Measurements from ENCODE around the gene SSTR3.
A peak's percentile ranks its signal among the peaks of the same experiment; 100 is the strongest.

Gene SSTR3

DNA sequence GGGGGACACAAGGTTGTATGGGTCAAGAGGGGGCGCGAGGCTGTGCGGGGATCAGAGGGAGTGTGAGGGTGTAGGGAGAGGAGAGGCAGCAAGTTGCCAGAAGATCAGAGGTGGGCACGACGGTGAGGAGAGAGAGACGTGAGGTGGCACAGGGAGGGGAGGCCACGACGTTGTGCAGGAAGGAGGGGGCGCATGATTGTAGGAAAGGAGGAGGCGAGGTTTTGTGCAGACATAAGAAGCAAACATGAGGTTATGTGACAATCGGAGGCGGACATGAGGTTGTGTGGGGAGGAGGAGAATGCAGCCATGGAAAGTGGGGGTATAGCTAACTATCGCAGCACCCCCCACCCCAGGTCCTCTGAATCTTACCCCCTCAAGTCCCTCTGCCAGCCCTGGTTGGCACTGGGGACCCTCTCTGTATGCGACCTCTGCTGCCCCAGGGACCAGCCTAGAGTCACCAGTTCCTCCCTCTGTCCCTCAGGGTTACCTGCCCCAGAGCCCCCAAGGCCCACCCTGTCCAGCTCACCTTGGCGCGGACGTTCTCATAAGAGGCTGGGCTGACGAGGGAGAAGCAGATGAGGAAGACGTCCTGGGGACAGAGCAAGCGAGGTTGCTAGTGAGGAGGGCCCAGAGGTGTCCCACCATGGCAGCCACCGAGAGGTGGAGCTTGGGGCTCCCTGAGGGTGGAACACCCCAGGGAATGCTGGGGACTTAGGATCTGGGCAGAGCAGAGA is 19.3 kb upstream of the SSTR3 start:
- no peak overlapping the region for H2AFZ ChIP-seq (ENCODE audit: low read depth, low read length)
- TF ChIP-seq, protein P1, sequence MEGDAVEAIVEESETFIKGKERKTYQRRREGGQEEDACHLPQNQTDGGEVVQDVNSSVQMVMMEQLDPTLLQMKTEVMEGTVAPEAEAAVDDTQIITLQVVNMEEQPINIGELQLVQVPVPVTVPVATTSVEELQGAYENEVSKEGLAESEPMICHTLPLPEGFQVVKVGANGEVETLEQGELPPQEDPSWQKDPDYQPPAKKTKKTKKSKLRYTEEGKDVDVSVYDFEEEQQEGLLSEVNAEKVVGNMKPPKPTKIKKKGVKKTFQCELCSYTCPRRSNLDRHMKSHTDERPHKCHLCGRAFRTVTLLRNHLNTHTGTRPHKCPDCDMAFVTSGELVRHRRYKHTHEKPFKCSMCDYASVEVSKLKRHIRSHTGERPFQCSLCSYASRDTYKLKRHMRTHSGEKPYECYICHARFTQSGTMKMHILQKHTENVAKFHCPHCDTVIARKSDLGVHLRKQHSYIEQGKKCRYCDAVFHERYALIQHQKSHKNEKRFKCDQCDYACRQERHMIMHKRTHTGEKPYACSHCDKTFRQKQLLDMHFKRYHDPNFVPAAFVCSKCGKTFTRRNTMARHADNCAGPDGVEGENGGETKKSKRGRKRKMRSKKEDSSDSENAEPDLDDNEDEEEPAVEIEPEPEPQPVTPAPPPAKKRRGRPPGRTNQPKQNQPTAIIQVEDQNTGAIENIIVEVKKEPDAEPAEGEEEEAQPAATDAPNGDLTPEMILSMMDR (IDR thresholded peaks at IDR 0.05; ENCODE audit: low read depth, low read length) = no peak
- no peak for TF ChIP-seq EZH2phosphoT487 (IDR thresholded peaks at IDR 0.05; ENCODE audit: low read depth)
- H3K4me2 ChIP-seq (ENCODE audit: low read length) = peak overlapping the region; percentile 51
- peak overlapping the region; percentile 27; the same call in 1 of the 2 replicates for H3K4me3 ChIP-seq (ENCODE audit: low read length)
- H3K27ac ChIP-seq (ENCODE audit: low read length) = peak overlapping the region; percentile 94
- H3K27me3 ChIP-seq (ENCODE audit: low read depth, low read length) = no peaks in the 10 kb centered on the region
- peaks cover 54% of the 10 kb centered on the region for H4K20me1 ChIP-seq (ENCODE audit: insufficient read depth, low read length)
- H3K4me1 ChIP-seq (ENCODE audit: low read length) = peaks cover 88% of the 10 kb centered on the region
- peaks cover 78% of the 10 kb centered on the region for H3K79me2 ChIP-seq (ENCODE audit: low read length)
- H3K9me3 ChIP-seq (ENCODE audit: insufficient read depth, low read length) = no peaks in the 10 kb centered on the region
- peaks cover 78% of the 10 kb centered on the region for H3K36me3 ChIP-seq (replicated peaks; ENCODE audit: low read depth, low read length)
- peak overlapping the region; percentile 63 for H3K9ac ChIP-seq (ENCODE audit: low read length)

DNA sequence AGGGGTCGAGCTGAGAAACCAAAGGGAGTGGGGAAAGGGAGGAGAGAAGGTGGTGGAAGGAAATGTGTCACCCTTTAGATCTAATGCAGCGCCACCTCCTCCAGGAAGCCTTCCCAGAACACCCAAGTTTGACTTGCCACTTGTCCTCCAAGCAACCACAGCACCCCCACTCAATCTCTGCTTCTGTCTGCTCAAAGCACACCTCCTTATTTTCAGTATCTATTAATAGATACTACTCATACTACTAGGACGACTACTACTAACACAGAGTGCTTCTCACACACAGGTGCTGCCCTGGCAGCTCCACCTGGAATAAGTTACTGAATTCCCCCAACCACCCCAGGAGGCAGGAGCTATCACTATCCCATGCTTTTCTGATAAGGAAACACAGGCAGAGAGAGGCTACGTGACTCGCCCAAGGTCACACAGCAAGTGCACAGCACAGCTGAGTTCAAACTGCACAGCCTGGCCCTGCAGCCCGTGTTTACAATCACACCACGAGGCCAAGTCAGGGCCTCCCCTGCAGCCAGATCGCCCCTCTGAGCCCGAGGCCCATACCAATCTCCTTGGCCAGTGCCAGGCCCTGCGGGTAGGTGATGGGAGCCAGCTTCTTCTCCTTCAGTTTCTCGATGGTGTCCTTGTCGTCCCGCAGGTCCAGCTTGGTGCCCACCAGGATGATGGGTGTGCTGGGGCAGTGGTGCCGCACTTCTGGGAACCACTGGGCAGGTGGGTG is 18.6 kb upstream of the SSTR3 start:
- peak overlapping the region; percentile 27; the same call in 1 of the 2 replicates for H3K4me3 ChIP-seq (ENCODE audit: low read length)
- no peak for TF ChIP-seq EZH2phosphoT487 (IDR thresholded peaks at IDR 0.05; ENCODE audit: low read depth)
- TF ChIP-seq, protein P1 (IDR thresholded peaks at IDR 0.05; ENCODE audit: low read depth, low read length) = peak; percentile 8; the same call in 1 of the 2 replicates
- H3K27ac ChIP-seq (ENCODE audit: low read length) = peak overlapping the region; percentile 94
- H3K4me1 ChIP-seq (ENCODE audit: low read length) = peaks cover 88% of the 10 kb centered on the region
- peak overlapping the region; percentile 63 for H3K9ac ChIP-seq (ENCODE audit: low read length)
- H3K4me2 ChIP-seq (ENCODE audit: low read length) = peak overlapping the region; percentile 51
- peaks cover 71% of the 10 kb centered on the region for H3K79me2 ChIP-seq (ENCODE audit: low read length)
- H2AFZ ChIP-seq (ENCODE audit: low read depth, low read length) = no peak overlapping the region
- peaks cover 78% of the 10 kb centered on the region for H3K36me3 ChIP-seq (replicated peaks; ENCODE audit: low read depth, low read length)
- no peaks in the 10 kb centered on the region for H3K9me3 ChIP-seq (ENCODE audit: insufficient read depth, low read length)
- no peaks in the 10 kb centered on the region for H3K27me3 ChIP-seq (ENCODE audit: low read depth, low read length)
- peaks cover 46% of the 10 kb centered on the region for H4K20me1 ChIP-seq (ENCODE audit: insufficient read depth, low read length)

DNA sequence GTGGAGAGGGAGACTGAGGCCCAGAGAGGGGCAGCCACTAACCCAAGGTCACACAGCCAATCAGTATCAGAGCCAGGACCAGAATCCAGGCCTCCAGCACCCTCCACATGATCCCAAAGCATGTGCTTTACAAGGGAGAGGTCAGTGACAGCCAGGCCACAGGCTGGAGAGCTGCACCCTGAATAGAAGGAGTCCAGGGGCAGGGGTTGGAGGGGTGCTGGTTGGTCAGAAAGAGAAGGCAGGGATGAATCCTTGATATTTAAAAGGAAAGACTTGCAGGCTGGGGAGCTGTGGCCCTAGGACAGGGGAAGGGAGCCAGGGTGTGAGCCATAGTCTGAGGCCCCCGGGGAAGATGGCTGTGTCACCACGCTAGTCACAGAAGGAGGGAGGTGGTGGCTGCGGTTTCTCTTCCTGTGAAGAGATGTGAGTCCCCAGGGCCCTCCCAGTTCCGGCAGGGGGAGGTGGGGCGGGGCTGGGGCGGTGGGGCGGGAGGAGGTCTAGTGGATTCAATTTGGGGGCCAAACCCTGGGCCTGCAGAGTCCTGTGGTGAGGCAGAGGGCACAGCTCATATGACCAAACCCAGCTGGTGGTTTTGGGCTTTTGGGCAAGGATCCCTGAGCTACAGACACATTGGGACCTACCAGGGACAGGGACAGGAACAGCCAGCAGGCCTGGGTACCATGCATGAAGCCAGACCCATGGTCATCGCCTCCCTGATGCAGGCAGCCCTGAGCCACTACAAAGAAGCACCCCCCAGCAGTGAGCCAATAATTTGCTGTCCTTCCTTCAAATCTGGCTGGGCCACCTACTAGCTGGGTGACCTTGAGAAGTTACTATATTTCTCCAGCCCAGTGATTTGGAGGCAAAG is 17.8 kb upstream of the SSTR3 start:
- H3K9me3 ChIP-seq (ENCODE audit: insufficient read depth, low read length) = no peaks in the 10 kb centered on the region
- peaks cover 38% of the 10 kb centered on the region for H4K20me1 ChIP-seq (ENCODE audit: insufficient read depth, low read length)
- H3K4me2 ChIP-seq (ENCODE audit: low read length) = peak overlapping the region; percentile 72
- H3K27me3 ChIP-seq (ENCODE audit: low read depth, low read length) = no peaks in the 10 kb centered on the region
- H3K36me3 ChIP-seq (replicated peaks; ENCODE audit: low read depth, low read length) = peaks cover 78% of the 10 kb centered on the region
- TF ChIP-seq, protein P1 (IDR thresholded peaks at IDR 0.05; ENCODE audit: low read depth, low read length) = no peak
- TF ChIP-seq EZH2phosphoT487 (IDR thresholded peaks at IDR 0.05; ENCODE audit: low read depth) = no peak
- peak overlapping the region; percentile 94 for H3K27ac ChIP-seq (ENCODE audit: low read length)
- peak overlapping the region; percentile 48 for H3K4me3 ChIP-seq (ENCODE audit: low read length)
- peaks cover 88% of the 10 kb centered on the region for H3K4me1 ChIP-seq (ENCODE audit: low read length)
- H2AFZ ChIP-seq (ENCODE audit: low read depth, low read length) = no peak overlapping the region
- H3K9ac ChIP-seq (ENCODE audit: low read length) = peak overlapping the region; percentile 88
- peaks cover 63% of the 10 kb centered on the region for H3K79me2 ChIP-seq (ENCODE audit: low read length)

Data from OCI-LY3 (cell line).